ENCODE measurements around the gene KRTAP5-3.

Gene KRTAP5-3

DNA sequence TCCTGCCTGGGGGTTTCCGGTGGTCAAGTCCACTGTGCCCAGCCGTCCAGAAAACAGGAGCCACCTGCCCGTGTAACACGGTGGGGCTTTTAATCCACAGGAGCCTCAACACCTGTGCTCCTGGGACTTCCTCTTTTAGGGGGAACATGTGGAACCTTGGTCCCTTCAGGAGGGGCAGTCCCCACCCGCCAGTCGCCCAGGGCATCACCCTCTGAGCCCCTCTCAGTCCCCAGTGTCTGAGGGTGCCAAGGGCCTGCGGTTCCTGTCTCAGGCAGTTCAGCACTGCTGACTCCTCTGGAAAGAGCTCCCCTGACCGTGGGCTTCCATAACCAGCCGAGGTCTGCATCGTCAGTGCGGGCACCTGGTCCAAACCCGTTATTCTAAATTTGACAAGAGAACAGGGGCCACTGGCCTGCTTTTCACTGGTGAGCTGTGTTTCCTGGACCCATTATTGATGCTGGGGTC lies 37.1 kb upstream of the KRTAP5-3 start:
- Histone ChIP-seq H3K79me1 (ENCODE audit: low read length) (no peaks in the 10 kb centered on the region), H3K79me2 (ENCODE audit: control insufficient read depth, insufficient read depth, low read length) (no peaks in the 10 kb centered on the region), H3K27me3 (ENCODE audit: insufficient read depth, low read length, poor library complexity) (no peaks in the 10 kb centered on the region), H2BK15ac (replicated peaks; ENCODE audit: low read depth) (no peak overlapping the region), H3K4me3 (ENCODE audit: low read length) (no peak overlapping the region), H4K8ac (ENCODE audit: low read depth, low read length) (no peak overlapping the region), H2BK5ac (ENCODE audit: low read length) (no peak overlapping the region), H3K4me1 (ENCODE audit: control insufficient read depth, low read depth, low read length) (no peaks in the 10 kb centered on the region), H3K9ac (ENCODE audit: low read length) (no peak overlapping the region), H3K4me2 (ENCODE audit: low read length) (no peak overlapping the region), H3K23ac (ENCODE audit: low read length) (no peak overlapping the region), H3K4ac (ENCODE audit: low read depth, low read length) (no peak overlapping the region), H3K27ac (ENCODE audit: low read depth, low read length) (no peak overlapping the region), H3K56ac (ENCODE audit: low read length) (no peak overlapping the region), H4K5ac (ENCODE audit: low read length) (no peak overlapping the region), H2BK120ac (ENCODE audit: low read depth, low read length) (no peak overlapping the region), H2AK5ac (ENCODE audit: low read length) (no peak overlapping the region), H3K36me3 (ENCODE audit: control insufficient read depth, insufficient read depth, low read length) (no peaks in the 10 kb centered on the region), H3K18ac (ENCODE audit: low read length) (no peak overlapping the region)
- WGBS (ENCODE audit: extremely low coverage, insufficient coverage, low lambda C conversion rate), result no CpG with 5 or more reads among the region's 12 CpGs
- no peak for DNase-seq

DNA sequence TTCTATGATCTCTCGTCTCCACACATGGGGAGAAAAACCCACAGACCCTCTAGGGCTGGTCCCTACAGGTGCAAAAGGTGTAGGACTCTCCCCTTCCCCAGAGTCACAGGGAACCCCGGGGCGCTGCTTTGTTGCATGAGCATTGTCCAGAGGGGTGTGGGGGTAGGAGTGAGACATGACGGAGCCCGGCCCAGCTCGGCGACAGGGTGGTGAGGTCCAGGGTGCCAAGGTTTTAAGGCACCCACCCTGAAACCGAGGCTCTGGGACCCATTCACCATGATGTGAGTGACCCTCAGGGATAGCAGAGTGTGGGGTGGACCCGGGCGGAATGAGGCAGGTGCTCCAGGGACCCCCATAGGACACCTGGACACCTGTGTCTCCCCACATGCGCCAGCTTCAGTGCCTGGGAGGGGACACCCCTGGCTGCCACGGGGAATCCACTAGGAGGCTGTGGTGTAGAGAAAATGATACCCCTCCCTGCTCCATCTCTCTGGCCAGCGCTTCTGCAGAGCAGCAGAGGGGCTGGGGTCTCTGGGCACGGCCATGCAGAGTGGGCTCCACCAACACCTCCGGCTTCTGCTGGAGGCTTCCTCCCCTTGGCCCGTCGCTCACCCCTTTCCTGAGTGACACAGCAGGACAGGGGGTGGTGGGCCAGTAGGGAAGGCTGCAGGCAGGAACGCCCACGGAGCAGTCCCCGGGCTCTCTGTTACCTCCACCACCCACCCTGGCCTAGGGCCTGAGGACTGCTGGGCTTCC lies 36.5 kb upstream of the KRTAP5-3 start:
- H3K23ac ChIP-seq (ENCODE audit: low read length), result no peak overlapping the region
- no peak overlapping the region for H2AK5ac ChIP-seq (ENCODE audit: low read length)
- no peak overlapping the region for H3K56ac ChIP-seq (ENCODE audit: low read length)
- H3K18ac ChIP-seq (ENCODE audit: low read length), result no peak overlapping the region
- no CpG with 5 or more reads among the region's 20 CpGs for WGBS (ENCODE audit: extremely low coverage, insufficient coverage, low lambda C conversion rate)
- H3K4me3 ChIP-seq (ENCODE audit: low read length), result no peak overlapping the region
- no peak overlapping the region for H2BK120ac ChIP-seq (ENCODE audit: low read depth, low read length)
- no peak overlapping the region for H2BK15ac ChIP-seq (replicated peaks; ENCODE audit: low read depth)
- no peak overlapping the region for H3K27ac ChIP-seq (ENCODE audit: low read depth, low read length)
- H3K9ac ChIP-seq (ENCODE audit: low read length), result no peak overlapping the region
- no peaks in the 10 kb centered on the region for H3K79me1 ChIP-seq (ENCODE audit: low read length)
- no peaks in the 10 kb centered on the region for H3K79me2 ChIP-seq (ENCODE audit: control insufficient read depth, insufficient read depth, low read length)
- no peak overlapping the region for H4K8ac ChIP-seq (ENCODE audit: low read depth, low read length)
- no peak for DNase-seq
- H3K4me1 ChIP-seq (ENCODE audit: control insufficient read depth, low read depth, low read length), result no peaks in the 10 kb centered on the region
- H3K36me3 ChIP-seq (ENCODE audit: control insufficient read depth, insufficient read depth, low read length), result no peaks in the 10 kb centered on the region
- H2BK5ac ChIP-seq (ENCODE audit: low read length), result no peak overlapping the region
- no peak overlapping the region for H4K5ac ChIP-seq (ENCODE audit: low read length)
- no peaks in the 10 kb centered on the region for H3K27me3 ChIP-seq (ENCODE audit: insufficient read depth, low read length, poor library complexity)
- no peak overlapping the region for H3K4me2 ChIP-seq (ENCODE audit: low read length)
- no peak overlapping the region for H3K4ac ChIP-seq (ENCODE audit: low read depth, low read length)

GRCh38 chr11:1643146-1643690 lies 35.0 kb upstream of the KRTAP5-3 start:
- H3K79me1 ChIP-seq (ENCODE audit: low read length), result no peaks in the 10 kb centered on the region

DNA sequence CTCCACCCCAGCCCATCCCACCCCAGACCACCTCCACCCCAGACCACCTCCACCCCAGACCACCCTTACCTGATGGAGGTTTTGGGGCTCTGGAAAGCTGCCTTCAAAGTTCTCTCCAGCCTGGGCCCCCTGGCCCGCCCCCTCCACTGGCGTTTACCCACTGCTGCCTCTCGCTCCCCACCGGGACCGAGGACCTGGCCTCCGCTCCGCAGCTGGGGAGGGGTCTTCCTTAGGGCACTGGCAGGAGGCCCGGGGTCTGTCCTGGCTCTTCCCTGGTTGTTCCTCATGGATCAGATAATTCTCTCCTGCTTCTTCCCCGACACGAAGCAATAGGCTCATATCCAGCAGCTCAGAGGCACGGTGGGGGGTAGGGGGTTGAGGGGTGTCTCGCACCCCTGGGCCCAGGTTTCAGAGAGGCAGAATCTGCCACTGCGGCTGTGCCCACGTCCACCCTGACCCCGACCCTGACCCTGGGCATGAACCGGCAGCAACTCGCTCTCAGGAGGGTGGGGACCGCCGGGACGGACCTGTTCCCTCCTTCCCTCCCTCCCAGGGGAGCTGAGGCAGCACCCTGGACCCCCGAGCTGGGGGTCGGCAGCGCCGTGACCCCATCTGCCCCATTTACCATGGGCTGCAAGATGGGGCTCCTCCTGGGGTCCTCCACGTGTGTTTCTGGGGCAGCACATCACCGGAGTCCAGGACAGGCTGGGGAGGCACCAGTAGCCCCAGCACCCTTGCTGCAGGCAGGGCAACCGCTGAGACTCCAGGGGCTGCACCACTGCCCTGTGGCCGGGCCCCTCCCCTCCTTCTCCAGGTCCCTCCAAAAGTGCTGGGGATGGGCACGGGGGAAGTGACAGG lies 34.3 kb upstream of the KRTAP5-3 start:
- Histone ChIP-seq H3K79me1 (ENCODE audit: low read length) (no peaks in the 10 kb centered on the region), H3K4me2 (ENCODE audit: low read length) (no peak overlapping the region), H2AK5ac (ENCODE audit: low read length) (no peak overlapping the region), H4K5ac (ENCODE audit: low read length) (no peak overlapping the region), H3K9ac (ENCODE audit: low read length) (no peak overlapping the region), H4K8ac (ENCODE audit: low read depth, low read length) (no peak overlapping the region), H2BK15ac (replicated peaks; ENCODE audit: low read depth) (no peak overlapping the region), H3K27me3 (ENCODE audit: insufficient read depth, low read length, poor library complexity) (no peaks in the 10 kb centered on the region), H3K4me1 (ENCODE audit: control insufficient read depth, low read depth, low read length) (no peaks in the 10 kb centered on the region), H3K23ac (ENCODE audit: low read length) (no peak overlapping the region), H3K4me3 (ENCODE audit: low read length) (no peak overlapping the region), H2BK5ac (ENCODE audit: low read length) (no peak overlapping the region), H3K56ac (ENCODE audit: low read length) (no peak overlapping the region), H3K4ac (ENCODE audit: low read depth, low read length) (no peak overlapping the region), H3K27ac (ENCODE audit: low read depth, low read length) (no peak overlapping the region), H3K36me3 (ENCODE audit: control insufficient read depth, insufficient read depth, low read length) (no peaks in the 10 kb centered on the region), H2BK120ac (ENCODE audit: low read depth, low read length) (no peak overlapping the region), H3K79me2 (ENCODE audit: control insufficient read depth, insufficient read depth, low read length) (no peaks in the 10 kb centered on the region), H3K18ac (ENCODE audit: low read length) (no peak overlapping the region)
- no peak for DNase-seq
- WGBS (ENCODE audit: extremely low coverage, insufficient coverage, low lambda C conversion rate), result no CpG with 5 or more reads among the region's 29 CpGs

More at GRCh38 chr11:1643146-1643690, 35.0 kb upstream of the KRTAP5-3 start:
- H2BK15ac ChIP-seq (replicated peaks; ENCODE audit: low read depth), result no peak overlapping the region
- no peak overlapping the region for H4K8ac ChIP-seq (ENCODE audit: low read depth, low read length)
- H3K4me2 ChIP-seq (ENCODE audit: low read length), result no peak overlapping the region
- H3K27me3 ChIP-seq (ENCODE audit: insufficient read depth, low read length, poor library complexity), result no peaks in the 10 kb centered on the region
- WGBS (ENCODE audit: extremely low coverage, insufficient coverage, low lambda C conversion rate), result no CpG with 5 or more reads among the region's 20 CpGs
- H3K18ac ChIP-seq (ENCODE audit: low read length), result no peak overlapping the region
- no peaks in the 10 kb centered on the region for H3K4me1 ChIP-seq (ENCODE audit: control insufficient read depth, low read depth, low read length)
- no peak overlapping the region for H3K4me3 ChIP-seq (ENCODE audit: low read length)
- DNase-seq, result no peak
- no peaks in the 10 kb centered on the region for H3K36me3 ChIP-seq (ENCODE audit: control insufficient read depth, insufficient read depth, low read length)
- H2BK5ac ChIP-seq (ENCODE audit: low read length), result no peak overlapping the region
- no peak overlapping the region for H3K56ac ChIP-seq (ENCODE audit: low read length)
- no peak overlapping the region for H2AK5ac ChIP-seq (ENCODE audit: low read length)
- H2BK120ac ChIP-seq (ENCODE audit: low read depth, low read length), result no peak overlapping the region
- no peak overlapping the region for H4K5ac ChIP-seq (ENCODE audit: low read length)
- H3K23ac ChIP-seq (ENCODE audit: low read length), result no peak overlapping the region
- no peak overlapping the region for H3K27ac ChIP-seq (ENCODE audit: low read depth, low read length)
- no peak overlapping the region for H3K4ac ChIP-seq (ENCODE audit: low read depth, low read length)
- H3K79me2 ChIP-seq (ENCODE audit: control insufficient read depth, insufficient read depth, low read length), result no peaks in the 10 kb centered on the region
- H3K9ac ChIP-seq (ENCODE audit: low read length), result no peak overlapping the region

DNA sequence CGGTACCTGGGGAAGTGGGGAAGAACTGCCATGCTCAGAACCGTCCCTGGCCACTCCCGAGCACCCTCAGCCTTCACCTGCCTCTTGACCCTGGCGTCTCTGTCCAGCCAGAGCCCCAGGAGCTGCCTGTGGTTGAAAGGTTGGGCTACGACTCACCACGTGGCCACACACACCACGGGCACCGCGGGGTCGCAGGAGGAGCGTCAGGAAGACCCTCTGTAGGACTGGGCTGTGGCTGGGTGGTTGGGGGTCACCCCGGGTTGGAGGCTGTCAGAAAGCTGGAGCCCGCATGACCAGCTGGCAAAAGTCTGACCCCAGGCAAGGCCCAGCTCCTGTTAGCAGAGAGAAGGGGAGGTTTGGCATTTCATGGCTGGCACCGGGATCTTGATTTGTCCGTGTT lies 32.8 kb upstream of the KRTAP5-3 start:
- H3K27me3 ChIP-seq (ENCODE audit: insufficient read depth, low read length, poor library complexity), result no peaks in the 10 kb centered on the region
- DNase-seq, result no peak
- no CpG with 5 or more reads among the region's 15 CpGs for WGBS (ENCODE audit: extremely low coverage, insufficient coverage, low lambda C conversion rate)

More for the DNA sequence above, 32.8 kb upstream of the KRTAP5-3 start:
- Histone ChIP-seq H4K8ac (ENCODE audit: low read depth, low read length) (no peak overlapping the region), H4K5ac (ENCODE audit: low read length) (no peak overlapping the region), H3K9ac (ENCODE audit: low read length) (no peak overlapping the region), H3K4me3 (ENCODE audit: low read length) (no peak overlapping the region), H3K36me3 (ENCODE audit: control insufficient read depth, insufficient read depth, low read length) (no peaks in the 10 kb centered on the region), H3K23ac (ENCODE audit: low read length) (no peak overlapping the region), H2BK120ac (ENCODE audit: low read depth, low read length) (no peak overlapping the region), H2AK5ac (ENCODE audit: low read length) (no peak overlapping the region), H3K79me2 (ENCODE audit: control insufficient read depth, insufficient read depth, low read length) (no peaks in the 10 kb centered on the region), H2BK5ac (ENCODE audit: low read length) (no peak overlapping the region), H3K27ac (ENCODE audit: low read depth, low read length) (no peak overlapping the region), H3K4ac (ENCODE audit: low read depth, low read length) (no peak overlapping the region), H3K79me1 (ENCODE audit: low read length) (no peaks in the 10 kb centered on the region), H3K56ac (ENCODE audit: low read length) (no peak overlapping the region), H3K4me2 (ENCODE audit: low read length) (no peak overlapping the region), H3K4me1 (ENCODE audit: control insufficient read depth, low read depth, low read length) (no peaks in the 10 kb centered on the region), H2BK15ac (replicated peaks; ENCODE audit: low read depth) (no peak overlapping the region), H3K18ac (ENCODE audit: low read length) (no peak overlapping the region)

Data from mesendoderm (in vitro differentiated cells).